ENCODE data around the gene COL9A3.

DNA sequence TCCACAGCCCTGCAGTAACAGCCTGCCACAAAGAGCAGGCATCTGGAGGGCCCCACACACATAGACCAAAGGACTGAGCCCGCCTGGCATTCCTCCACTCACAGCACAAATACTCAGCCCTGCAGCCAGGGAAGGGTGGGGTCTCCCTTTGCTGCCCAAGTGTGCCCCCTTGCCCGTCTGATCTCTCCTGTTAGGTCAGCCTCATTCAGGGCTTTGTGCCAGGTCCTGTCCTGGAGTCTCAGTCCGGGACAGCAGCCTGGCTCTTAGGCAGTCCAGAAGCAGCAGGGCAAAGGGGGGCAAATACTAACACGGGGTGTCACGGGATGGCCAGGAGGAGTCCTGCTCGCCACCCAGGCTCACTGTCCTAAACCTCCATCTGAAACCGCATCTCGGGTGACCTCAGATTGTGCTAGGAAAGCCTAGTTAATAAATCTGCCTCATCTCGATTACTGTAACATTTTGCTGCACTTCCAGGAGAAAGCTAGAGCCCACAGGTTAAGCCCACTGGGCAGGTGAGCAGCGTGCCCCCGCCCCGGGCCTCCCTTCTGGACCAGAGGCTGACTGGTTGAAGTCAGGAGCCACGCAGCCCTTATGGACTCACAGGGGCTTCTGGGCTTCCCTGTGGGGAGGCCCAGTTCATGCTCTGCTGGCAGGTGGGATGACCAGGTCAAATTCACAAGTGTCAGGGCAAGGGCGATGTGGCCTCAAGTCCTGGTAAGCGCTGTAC, 15.4 kb upstream of the COL9A3 start:
- TF ChIP-seq, protein P1, sequence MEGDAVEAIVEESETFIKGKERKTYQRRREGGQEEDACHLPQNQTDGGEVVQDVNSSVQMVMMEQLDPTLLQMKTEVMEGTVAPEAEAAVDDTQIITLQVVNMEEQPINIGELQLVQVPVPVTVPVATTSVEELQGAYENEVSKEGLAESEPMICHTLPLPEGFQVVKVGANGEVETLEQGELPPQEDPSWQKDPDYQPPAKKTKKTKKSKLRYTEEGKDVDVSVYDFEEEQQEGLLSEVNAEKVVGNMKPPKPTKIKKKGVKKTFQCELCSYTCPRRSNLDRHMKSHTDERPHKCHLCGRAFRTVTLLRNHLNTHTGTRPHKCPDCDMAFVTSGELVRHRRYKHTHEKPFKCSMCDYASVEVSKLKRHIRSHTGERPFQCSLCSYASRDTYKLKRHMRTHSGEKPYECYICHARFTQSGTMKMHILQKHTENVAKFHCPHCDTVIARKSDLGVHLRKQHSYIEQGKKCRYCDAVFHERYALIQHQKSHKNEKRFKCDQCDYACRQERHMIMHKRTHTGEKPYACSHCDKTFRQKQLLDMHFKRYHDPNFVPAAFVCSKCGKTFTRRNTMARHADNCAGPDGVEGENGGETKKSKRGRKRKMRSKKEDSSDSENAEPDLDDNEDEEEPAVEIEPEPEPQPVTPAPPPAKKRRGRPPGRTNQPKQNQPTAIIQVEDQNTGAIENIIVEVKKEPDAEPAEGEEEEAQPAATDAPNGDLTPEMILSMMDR (IDR thresholded peaks at IDR 0.05) = no peak
- TF ChIP-seq POLR2AphosphoS5 (IDR thresholded peaks at IDR 0.05) = no peak

Data from esophagus muscularis mucosa (tissue), 3 donors.